ENCODE results near the gene APLF.

GRCh38 chr2:68562934-68563333 lies 95.5 kb downstream of the APLF start:
- TF ChIP-seq CTCF (IDR thresholded peaks at IDR 0.05): no peak
- TF ChIP-seq POLR2A (IDR thresholded peaks at IDR 0.05): no peak
- no peak for TF ChIP-seq EP300 (IDR thresholded peaks at IDR 0.05)

Measured in ovary (tissue), 3 donors.